Urothelium cell line (cell line): ENCODE data around the gene PNPLA3.

Experiments
- DNase-seq: peaks from one replicate; pipeline ENCODE4 v3.0.0; 2011; ENCODE audit warnings: low spot score, mixed read lengths
- FAIRE-seq: peaks from 2 replicates; lab custom pipeline; 2011; peaks lifted over from hg19 to GRCh38; lab: Jason Lieb, UNC

The PNPLA3 gene

DNA sequence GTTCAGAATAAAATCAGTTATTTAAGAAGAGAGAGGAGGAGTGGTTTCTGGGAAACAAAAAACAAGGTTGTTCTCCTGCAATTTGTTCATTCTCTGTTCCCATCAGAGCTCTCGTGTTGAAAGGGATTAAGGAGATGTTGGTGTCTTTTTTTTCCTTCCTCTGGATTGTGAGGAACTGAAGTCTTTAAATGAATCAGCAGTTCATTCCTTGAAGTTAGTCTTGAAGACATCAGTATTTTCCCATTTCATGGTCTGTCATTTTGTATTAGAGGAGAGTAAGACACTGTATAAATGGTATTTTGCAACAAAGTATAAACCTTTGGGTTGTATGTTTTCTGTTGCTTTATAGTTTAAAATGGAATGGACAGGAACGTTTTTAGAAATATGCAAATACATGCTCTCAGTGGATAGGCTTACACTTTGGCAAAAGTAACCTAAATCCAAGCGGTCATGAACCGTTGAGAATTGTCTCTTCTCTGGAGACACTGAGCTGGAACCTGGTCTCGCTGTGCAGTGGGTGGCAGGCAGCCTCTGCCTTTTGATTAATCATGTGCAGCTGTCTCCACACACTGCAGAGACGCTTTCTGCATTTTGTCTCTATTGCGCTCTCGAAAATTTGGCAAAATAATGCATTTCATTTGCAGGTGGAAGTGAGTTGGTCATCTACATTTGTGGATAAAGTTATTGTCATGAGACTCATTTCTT lies 64.7 kb downstream of the PNPLA3 start:
- DNase-seq (no peak), FAIRE-seq (no peak)

GRCh38 chr22:43988960-43989359 lies 65.4 kb downstream of the PNPLA3 start:
- no peak for FAIRE-seq
- DNase-seq, result no peak

DNA sequence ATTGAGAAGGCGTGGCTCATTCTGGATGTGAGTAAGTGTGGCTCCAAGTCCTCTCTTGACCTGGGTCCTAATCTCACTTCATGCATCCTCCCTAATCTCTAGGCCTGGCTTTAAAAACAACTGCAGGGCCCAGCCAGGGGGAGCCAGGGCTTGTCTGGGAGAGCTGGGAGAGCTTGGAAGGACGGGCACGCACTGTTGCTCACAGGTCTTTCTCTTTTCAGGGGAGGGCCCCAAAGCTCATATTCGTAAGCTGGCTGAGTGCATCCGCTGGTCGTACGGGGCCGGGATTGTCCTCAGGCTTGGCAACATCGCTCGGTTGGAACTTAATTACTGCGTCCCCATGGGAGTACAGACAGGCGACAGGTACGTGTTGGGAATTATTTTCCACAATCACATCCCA lies 66.4 kb downstream of the PNPLA3 start:
- FAIRE-seq (no peak), DNase-seq (no peak)

- DNase-seq (no peak), FAIRE-seq (no peak)
Observed at GRCh38 chr22:43991316-43992020, 67.9 kb downstream of the PNPLA3 start.

- DNase-seq (no peak), FAIRE-seq (peak; percentile 5)
Observed at GRCh38 chr22:43992331-43992821, 68.8 kb downstream of the PNPLA3 start.

DNA sequence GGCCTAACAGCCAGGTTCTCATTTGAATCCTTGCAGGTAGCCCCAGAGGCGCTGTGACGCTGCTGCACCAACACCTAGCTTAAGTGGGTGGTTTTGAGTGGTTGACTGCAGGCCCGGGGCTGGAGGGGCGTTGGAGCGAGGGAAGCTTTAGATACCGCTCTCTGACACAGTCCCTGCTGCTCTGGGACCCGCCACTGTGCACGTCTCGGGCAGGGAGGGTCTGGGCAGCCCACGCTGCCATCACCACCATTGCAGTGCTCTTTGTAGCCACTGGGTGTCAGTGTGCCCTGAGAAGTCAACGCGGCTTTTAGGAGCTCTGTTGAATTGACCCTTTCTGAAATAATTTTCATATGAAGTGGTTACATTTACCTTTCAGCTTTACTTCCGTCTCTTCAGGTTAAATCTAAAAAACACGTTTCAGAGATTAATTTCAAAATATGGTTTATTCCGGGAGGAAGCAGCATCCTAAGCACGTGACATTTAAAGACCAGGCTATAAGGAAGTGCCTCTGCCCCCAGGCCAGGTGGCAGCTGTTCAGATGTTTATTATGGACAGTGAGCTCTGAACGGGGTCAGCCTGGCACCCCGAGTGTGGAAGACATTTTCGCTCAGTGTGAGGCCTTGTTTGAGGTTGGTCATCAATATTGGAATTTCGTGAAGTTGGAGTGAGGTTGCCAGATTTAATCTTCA lies 69.6 kb downstream of the PNPLA3 start:
- FAIRE-seq, result peak; percentile 40

DNA sequence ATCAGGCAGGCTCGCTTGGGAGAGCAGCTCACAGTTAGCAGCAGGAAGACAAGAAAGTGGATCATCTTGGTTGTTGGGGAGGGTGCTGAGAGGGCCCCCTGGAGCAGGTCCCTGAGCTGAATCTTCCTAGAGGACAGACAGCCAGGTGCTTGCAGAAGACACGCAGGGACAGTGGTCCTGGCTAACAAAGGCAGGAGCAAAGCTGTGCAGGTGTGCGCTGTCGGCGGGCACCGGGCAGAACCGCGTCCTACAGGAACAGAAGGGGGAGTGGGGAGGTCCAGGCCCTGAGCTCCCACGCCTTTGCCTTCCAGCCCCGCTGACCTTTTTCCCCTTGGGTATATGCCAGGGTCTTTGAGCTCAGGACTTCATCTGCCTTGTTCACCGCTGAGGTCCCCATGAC lies 70.4 kb downstream of the PNPLA3 start:
- DNase-seq (no peak), FAIRE-seq (no peak)

More for the DNA sequence above, 69.6 kb downstream of the PNPLA3 start:
- DNase-seq, result peak; percentile 77

DNA sequence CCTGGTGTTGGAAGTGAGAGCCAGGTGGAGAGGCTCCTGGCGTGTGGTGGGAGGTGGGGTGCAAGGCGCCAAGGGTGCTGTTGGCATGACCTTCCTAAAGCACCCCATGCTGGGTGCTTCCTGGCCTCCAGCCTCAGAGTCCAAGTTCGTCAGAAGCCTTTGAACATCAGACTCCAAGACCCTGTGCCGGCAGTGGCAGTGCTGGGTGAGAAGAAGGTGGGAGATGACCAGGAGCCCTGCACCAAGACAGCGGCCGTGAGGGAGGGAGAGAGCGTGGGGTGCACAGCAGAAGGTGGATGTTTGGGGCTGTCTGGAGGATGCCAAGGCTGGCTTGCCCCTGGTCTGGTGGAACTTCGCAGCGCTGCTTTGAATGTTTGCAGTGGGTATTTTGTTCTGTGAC lies 70.8 kb downstream of the PNPLA3 start:
- DNase-seq, result no peak
- no peak for FAIRE-seq

DNA sequence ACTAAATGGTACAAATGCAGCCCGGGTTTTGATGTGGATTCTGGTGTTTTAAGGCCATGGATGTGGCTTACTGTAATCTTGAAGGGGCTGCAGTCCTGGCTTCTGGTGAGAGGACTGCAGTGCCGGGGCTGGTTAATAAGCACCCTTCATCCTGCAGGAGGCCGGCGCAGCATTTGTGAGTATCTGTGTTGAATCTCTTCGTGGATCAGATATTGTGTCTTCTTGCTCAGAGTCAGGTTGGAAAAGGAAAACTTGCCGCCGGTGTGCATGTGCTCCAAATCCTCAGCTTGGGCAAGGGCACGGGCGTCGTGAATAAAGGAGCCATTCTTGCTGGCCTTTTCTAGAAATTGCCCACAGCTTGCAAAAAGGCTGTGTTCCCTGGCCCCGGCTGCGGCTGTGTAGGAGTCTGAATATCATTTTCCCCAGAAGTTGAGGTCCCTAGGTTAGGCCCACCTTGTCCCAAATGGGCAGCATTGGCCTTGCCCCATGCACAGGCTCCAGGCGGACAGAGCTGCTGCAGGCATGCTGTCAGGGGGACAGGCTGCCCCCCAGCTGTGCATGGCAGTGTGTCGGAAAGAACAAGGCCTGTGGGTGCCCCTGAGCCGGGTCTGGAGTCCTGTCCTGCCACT lies 71.6 kb downstream of the PNPLA3 start:
- DNase-seq (no peak), FAIRE-seq (no peak)

GRCh38 chr22:43995798-43996169 lies 72.2 kb downstream of the PNPLA3 start:
- FAIRE-seq, result no peak
- no peak for DNase-seq

- DNase-seq, result no peak
- no peak for FAIRE-seq
Observed at GRCh38 chr22:43996170-43996980, 72.8 kb downstream of the PNPLA3 start.

GRCh38 chr22:43996981-43997265 lies 73.3 kb downstream of the PNPLA3 start:
- DNase-seq (no peak), FAIRE-seq (no peak)
